Measurements from ENCODE around the gene ROR1. TPM values are rescaled to one million over a fixed set of nuclear protein-coding genes. Genes with fewer than 3 reads are reported as not detected.
"Not testable (repeated sequence)": the region's sequence is repeated elsewhere in the genome, so short reads cannot be mapped to it uniquely, and the experiment has no call there.

ROR1 gene
- total and polyA plus RNA-seq, 12 donors: 2.9 to 36.2 (median 15.3) TPM

GRCh38 chr1:64100791-64101190 lies 327.0 kb downstream of the ROR1 start:
- peaks cover 0 to 5% (median 0%) of the 10 kb centered on the region in 11 donors for H3K9me3 ChIP-seq
- intact Hi-C loops (cut with DNase I): no loop called here
- no peaks in the 10 kb centered on the region for H3K27me3 ChIP-seq
- peaks cover 0 to 29% (median 12%) of the 10 kb centered on the region in 9 donors for H3K4me1 ChIP-seq
- no peak for ATAC-seq
- no peaks in the 10 kb centered on the region for H3K36me3 ChIP-seq
- no peak overlapping the region for H3K27ac ChIP-seq
- no peak for TF ChIP-seq CTCF (IDR thresholded peaks at IDR 0.05)
- H3K4me3 ChIP-seq: no peak overlapping the region
- no peak for DNase-seq
- WGBS, 2 donors: 87 to 94% methylated on average over 4 of the region's 4 CpGs

GRCh38 chr1:64104585-64104984 lies 330.8 kb downstream of the ROR1 start:
- intact Hi-C loops (cut with DNase I): not testable (repeated sequence)

GRCh38 chr1:64107118-64107519 lies 333.3 kb downstream of the ROR1 start:
- no peaks in the 10 kb centered on the region for H3K36me3 ChIP-seq
- ATAC-seq: no peak
- peaks cover 0 to 29% (median 0%) of the 10 kb centered on the region in 9 donors for H3K4me1 ChIP-seq
- intact Hi-C loops (cut with DNase I): no loop called here
- H3K4me3 ChIP-seq: no peak overlapping the region
- H3K27ac ChIP-seq: peak overlapping the region in 2 of 10 donors; percentile 1 to 19
- WGBS, 2 donors: 85 to 87% methylated on average over 4 of the region's 4 CpGs
- peaks cover 0 to 5% (median 0%) of the 10 kb centered on the region in 11 donors for H3K9me3 ChIP-seq
- H3K27me3 ChIP-seq: no peaks in the 10 kb centered on the region
- no peak for TF ChIP-seq CTCF (IDR thresholded peaks at IDR 0.05)
- DNase-seq: no peak

More at GRCh38 chr1:64104585-64104984, 330.8 kb downstream of the ROR1 start:
- DNase-seq, H3K9me3 ChIP-seq, H3K4me3 ChIP-seq, H3K36me3 ChIP-seq, H3K27me3 ChIP-seq, H3K27ac ChIP-seq, ATAC-seq: not testable (repeated sequence)
- 91 to 95% methylated on average over 1 of the region's 1 CpG for WGBS, 2 donors
- peaks cover 0 to 32% (median 0%) of the 10 kb centered on the region in 9 donors for H3K4me1 ChIP-seq

- no peak for TF ChIP-seq CTCF (IDR thresholded peaks at IDR 0.05)
- peak in 6 of 8 donors; percentile 48 to 77 (median 59) for ATAC-seq
- no peaks in the 10 kb centered on the region for H3K36me3 ChIP-seq
- H3K27me3 ChIP-seq: no peaks in the 10 kb centered on the region
- no peak for DNase-seq
- peaks cover 0 to 5% (median 0%) of the 10 kb centered on the region in 11 donors for H3K9me3 ChIP-seq
- H3K4me3 ChIP-seq: no peak overlapping the region
- WGBS, 2 donors: 51 to 69% methylated on average over 2 of the region's 2 CpGs
- peaks cover 0 to 29% (median 0%) of the 10 kb centered on the region in 9 donors for H3K4me1 ChIP-seq
- H3K27ac ChIP-seq: peak overlapping the region in 2 of 10 donors; percentile 1 to 19
- intact Hi-C loops (cut with DNase I): no loop called here
These were observed 333.8 kb downstream of the ROR1 start for GRCh38 chr1:64107632-64108031.

- no peak for DNase-seq
- Histone ChIP-seq H3K4me1 (peaks cover 0 to 42% (median 4%) of the 10 kb centered on the region in 9 donors), H3K9me3 (no peaks in the 10 kb centered on the region), H3K4me3 (no peak overlapping the region), H3K27me3 (no peaks in the 10 kb centered on the region), H3K36me3 (no peaks in the 10 kb centered on the region), H3K27ac (no peak overlapping the region)
- TF ChIP-seq CTCF (IDR thresholded peaks at IDR 0.05): no peak
- no peak for ATAC-seq
- WGBS, 2 donors: 69 to 80% methylated on average over 6 of the region's 6 CpGs
- intact Hi-C loops (cut with DNase I): no loop called here
These were observed 337.3 kb downstream of the ROR1 start for GRCh38 chr1:64110924-64111777.

Data from heart right ventricle (tissue), 16 donors.